G401.6 (cell line): ENCODE data around the gene SNX14.
A peak's percentile ranks its signal among the peaks of the same experiment; 100 is the strongest.
"Not testable (repeated sequence)": the region's sequence is repeated elsewhere in the genome, so short reads cannot be mapped to it uniquely, and the experiment has no call there.

Source experiments
- FAIRE-seq: peaks from 2 replicates; lab custom pipeline; 2012; peaks lifted over from hg19 to GRCh38; lab: Jason Lieb, UNC

SNX14 gene, protein sequence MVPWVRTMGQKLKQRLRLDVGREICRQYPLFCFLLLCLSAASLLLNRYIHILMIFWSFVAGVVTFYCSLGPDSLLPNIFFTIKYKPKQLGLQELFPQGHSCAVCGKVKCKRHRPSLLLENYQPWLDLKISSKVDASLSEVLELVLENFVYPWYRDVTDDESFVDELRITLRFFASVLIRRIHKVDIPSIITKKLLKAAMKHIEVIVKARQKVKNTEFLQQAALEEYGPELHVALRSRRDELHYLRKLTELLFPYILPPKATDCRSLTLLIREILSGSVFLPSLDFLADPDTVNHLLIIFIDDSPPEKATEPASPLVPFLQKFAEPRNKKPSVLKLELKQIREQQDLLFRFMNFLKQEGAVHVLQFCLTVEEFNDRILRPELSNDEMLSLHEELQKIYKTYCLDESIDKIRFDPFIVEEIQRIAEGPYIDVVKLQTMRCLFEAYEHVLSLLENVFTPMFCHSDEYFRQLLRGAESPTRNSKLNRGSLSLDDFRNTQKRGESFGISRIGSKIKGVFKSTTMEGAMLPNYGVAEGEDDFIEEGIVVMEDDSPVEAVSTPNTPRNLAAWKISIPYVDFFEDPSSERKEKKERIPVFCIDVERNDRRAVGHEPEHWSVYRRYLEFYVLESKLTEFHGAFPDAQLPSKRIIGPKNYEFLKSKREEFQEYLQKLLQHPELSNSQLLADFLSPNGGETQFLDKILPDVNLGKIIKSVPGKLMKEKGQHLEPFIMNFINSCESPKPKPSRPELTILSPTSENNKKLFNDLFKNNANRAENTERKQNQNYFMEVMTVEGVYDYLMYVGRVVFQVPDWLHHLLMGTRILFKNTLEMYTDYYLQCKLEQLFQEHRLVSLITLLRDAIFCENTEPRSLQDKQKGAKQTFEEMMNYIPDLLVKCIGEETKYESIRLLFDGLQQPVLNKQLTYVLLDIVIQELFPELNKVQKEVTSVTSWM

DNA sequence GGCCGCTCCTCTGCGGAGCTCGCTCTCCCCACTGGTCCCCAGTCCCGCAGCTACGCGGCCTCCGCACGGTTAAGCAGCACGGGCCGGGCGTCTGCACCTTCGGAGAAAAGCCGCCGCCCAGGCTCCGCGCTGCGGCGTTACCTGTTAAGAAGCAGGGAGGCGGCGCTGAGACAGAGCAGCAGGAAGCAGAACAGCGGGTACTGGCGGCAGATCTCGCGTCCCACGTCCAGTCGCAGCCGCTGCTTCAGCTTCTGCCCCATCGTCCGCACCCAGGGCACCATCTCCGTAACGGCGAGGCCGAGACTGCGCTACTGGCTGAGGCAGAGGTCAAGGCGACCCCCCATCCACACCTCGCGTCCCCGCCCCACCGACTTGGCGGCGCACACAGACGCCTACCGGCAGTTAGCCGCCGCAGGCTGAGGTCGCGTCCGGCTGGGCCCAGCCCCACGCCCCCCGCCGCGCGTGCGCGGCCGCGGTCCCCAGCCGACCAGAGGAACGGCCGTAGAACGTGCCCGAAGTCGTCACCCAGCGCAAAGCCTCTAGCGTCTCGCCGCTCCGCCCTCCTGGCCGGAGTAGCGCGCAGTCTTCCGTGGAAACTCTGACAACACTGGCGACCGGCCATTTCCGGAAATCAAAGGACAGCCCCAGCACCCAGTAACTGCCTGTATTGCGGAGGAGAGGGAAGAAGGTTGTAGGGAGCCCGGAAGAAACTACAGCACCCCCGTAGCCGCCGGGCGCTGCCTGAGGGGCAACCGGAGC lies at the start of gene SNX14:
Gene SNX14 (minus strand): TSS at position 421 of the 759 bp plus-strand sequence. CDS start 140 bp downstream, at position 281.
- FAIRE-seq = no peak

DNA sequence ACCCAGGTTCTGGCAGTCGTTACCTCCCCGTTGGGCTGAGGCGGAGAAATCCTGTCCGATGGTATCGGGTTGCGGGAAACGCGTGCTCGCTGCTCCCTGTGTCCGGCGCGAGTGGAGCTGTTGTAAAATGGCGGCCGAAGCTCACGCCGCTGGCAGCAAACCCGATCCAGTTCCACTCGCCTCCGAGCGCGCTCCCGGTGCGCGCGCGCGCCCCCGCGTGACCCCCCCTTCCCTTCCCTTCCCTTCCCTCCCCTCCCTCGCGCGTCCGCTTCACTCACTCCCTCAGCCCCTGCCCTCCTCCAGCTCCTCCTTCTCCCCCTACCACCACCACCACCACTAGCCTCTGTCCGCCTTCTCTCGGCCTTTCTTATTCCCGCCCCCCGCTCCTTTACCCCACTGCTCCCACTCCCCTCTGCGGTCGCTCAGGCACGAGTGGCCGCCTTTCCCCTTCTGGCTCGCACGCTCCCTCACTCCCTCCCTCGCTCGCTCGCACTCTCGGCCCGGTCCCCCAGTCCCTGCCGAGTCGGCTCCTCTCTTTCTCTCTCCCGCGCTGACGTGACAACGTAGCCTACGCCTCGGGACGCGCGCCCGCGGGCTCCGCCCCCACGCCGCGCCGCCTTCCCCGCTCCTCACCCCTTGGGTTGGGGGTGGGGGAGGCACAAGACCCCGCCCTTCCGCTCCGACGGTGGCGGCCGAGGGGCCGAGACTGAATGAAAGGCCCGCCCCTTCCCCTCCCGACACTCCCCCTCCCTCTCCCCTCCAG lies 49.3 kb upstream of the SNX14 start, which contains the start of gene SYNCRIP:
Gene SYNCRIP (minus strand): TSS at position 113 of the 763 bp plus-strand sequence. CDS start 1,447 bp downstream, outside the sequence.
- peak; percentile 39 for FAIRE-seq

DNA sequence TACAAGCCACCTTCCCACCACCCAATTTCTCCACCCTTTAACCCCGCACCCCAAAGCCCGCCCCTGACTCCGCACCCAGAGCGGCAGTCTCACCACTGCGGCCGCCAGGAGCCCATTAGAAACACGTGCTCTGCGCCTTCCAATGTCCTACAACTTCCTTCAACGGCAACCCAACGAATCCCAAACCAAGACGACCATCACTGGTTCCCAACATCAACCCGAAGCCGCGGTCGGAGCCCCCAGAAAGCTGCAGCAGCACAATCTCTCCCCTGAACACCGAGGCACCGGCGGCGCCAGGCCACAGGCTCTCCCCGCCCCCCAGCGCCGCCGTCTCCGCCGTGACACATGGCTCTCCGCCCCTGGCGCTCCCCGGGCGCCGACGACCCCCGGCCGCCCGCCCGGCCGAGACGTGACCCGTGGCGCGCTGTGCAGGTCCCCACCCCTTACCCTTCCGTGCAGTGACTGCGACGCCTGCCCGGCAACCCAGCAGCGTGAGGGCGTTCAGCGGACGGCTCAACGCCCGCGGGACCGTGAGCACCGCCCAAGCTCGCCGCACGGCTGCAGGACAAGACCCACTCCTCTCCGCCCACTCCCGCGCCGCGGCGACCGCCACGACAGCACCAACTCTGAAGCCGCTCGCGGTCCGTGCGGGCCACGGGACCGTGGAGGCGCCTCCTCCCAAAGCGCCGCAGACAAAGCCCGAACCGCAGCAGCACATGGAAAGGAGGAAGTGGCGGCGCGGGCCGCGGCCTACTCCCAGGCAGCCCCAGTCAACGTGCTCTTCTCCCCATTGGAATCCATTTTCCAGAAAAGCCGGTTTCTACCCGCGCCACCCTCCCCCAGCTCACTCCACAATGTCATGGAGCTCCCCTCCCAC lies 48.5 kb upstream of the SNX14 start:
- no peak for FAIRE-seq

DNA sequence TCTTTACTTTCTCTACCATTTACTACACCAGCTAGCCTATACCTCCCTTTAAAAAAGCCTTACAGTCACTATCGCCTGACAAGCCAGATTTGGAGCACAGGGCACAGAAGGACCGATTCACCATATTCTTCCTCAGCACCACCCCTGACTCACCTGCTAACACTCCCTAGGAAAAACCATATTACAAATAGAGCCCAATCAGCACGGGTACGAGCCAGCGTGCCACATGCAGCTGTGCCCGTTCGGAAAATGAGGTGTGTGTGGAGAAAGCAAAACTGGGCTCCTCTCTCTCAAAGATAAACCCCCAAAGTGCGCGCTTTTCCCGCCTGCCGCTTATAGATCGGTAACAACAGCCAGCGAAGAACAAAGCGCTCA lies 47.9 kb upstream of the SNX14 start:
- no peak for FAIRE-seq

- FAIRE-seq = no peak
Measured at GRCh38 chr6:85640821-85641220, 47.2 kb upstream of the SNX14 start.

DNA sequence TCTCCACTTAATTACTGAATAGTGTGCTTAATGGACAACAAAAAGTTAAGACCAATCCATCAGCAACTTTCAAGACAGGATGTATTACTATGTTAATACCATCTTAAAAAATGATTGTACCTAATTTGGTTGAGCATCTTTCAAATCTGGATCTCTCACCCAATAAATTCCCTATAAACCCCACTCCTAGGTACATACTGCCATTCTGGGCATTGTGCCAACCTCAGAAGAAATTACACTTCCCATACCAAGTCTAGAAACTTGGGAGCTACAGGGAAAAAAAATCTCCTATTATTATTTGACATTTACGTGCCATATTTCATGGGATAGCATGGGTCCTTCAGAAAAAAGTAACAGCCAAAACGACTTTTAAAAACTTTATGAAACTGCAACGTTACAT lies 43.9 kb upstream of the SNX14 start:
- FAIRE-seq = no peak

GRCh38 chr6:85632164-85632942 lies 38.7 kb upstream of the SNX14 start:
- FAIRE-seq = no peak

DNA sequence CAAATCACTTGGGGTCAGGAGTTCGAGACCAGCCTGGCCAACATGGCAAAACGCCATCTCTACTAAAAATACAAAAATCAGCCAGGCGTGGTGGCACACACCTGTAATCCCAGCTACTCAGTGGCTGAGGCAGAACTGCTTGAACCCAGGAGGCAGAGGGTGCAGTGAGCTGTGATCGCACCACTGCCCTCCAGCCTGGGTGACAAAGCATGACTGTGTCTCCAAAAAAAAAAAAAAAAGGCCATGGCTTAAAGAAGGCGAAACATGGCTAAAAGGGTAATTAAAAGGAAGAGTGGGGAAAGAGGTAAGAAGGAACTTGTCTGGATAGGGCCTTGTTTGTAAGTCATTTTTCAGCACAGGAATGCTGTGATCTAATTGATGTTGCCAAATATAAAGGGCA lies 37.5 kb upstream of the SNX14 start:
- FAIRE-seq = not testable (repeated sequence)

DNA sequence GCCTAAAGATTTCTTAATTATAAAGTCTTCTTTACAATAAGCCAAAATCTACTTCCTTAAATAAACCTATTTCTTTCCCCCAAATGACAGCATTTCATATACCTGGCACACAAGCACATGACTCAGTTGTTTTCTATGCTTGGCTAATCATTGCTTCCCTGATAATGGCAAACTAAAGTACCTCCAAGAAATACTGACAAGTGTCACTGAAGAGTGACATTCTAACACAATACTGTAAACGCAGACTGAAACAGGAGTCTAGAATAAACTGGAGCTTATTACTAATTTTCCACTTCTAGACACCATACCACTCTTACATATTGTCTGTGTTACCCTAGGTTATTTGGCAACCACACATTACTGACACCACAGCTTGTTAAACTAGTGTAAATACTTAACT lies 34.7 kb upstream of the SNX14 start:
- no peak for FAIRE-seq

DNA sequence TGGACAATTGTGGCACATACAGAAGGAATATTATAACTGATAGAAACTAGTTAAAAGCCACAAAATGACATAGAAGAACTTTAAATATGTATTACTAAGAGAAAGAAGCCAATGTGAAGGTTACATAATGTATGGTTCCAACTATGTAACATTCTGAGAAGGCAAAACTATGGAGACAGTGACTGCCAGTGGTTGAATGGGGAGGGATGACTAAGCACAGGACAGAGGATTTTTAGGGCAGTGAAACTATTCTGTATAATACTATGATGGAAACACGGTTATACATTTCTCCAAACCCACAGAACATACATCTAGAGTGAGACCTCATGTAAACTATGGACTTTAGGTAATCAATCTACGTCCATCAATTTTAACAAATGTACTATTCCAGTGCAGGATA lies 26.6 kb upstream of the SNX14 start:
- no peak for FAIRE-seq

GRCh38 chr6:85614780-85615179 lies 21.1 kb upstream of the SNX14 start:
- no peak for FAIRE-seq

DNA sequence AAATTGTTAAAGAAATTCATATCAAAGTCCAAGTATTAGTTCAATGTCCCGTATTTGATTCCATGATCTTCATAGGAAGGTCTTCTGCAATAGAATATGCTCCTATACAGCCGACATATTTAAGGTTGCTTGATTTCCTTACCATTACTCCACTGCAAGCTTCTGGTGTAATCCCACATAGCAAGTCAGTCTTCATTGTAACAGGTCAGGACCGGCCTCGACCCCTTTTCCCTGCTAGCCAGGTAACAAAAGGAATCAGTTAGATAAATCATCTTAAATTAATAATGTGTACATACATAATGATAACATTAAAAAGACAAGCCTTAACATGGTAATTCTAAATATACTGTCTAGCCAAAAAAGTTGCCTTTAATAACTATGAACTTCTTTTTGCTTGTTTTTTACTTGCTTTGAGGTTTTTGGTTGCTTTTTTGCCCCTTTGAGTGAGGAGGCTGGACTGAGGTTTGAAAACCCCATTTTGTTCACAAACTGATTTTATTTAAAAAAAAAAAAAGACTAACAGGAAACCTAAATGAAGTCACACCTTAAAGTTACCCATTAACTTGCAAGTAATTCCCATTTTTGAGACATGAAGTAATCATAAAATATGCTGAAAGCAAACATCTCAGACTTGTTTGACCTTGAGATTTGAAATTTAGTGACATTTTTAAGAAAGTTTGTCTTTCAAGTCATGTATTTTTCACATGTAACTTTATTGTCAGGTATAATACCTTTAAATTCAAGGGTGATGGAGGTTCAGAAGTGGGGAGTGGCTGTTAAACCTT lies 19.2 kb upstream of the SNX14 start:
- no peak for FAIRE-seq

DNA sequence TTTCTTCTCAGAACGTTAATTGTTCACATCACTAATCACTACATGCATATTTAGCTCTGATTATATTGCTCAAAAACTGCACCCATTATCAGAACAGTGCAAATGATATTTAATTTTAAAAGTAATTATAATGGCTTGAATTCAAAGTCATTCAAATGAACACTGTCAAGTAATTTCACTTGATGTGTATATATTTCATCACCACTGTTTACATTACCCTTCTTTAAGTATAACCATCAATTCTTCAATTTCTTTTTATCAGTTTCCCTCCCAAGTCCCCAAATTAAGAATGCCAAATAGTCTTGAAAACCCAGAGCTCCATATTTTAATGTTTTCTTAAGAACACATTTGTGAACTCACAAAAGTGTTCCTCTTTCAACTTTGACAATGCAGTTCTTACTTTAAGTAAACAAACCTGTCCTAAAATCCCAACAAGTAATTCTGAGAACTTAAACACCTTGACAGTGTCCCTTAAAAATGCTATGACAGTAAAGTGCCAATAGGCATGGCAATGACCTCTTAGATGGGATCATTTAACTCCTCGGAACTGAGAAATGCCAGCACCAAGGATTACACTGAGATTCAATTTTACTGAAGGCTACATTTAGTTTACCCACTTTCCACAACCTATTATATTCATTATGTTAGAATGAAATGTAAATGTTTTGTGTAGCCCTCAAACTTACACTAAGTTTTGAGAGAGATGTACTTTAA lies 16.7 kb upstream of the SNX14 start:
- no peak for FAIRE-seq

DNA sequence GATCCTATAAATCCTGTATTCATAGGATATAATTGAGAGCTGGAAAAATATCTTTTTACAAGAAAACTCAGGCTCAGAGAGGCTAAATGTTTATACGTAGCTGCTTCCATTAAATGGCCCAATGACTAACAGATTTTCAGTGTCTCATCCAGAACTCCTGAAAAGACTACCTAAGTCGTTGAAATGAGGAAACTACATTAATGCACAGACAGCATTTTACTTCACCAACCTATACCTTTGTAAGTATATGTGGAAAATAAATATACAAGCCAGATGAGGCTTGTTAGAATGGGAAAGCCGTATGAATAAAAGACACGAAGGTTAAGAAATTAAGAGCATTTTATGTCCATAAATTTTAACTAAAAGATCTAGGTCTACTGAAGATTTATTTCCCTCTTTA lies 8.4 kb upstream of the SNX14 start:
- peak; percentile 73 for FAIRE-seq

DNA sequence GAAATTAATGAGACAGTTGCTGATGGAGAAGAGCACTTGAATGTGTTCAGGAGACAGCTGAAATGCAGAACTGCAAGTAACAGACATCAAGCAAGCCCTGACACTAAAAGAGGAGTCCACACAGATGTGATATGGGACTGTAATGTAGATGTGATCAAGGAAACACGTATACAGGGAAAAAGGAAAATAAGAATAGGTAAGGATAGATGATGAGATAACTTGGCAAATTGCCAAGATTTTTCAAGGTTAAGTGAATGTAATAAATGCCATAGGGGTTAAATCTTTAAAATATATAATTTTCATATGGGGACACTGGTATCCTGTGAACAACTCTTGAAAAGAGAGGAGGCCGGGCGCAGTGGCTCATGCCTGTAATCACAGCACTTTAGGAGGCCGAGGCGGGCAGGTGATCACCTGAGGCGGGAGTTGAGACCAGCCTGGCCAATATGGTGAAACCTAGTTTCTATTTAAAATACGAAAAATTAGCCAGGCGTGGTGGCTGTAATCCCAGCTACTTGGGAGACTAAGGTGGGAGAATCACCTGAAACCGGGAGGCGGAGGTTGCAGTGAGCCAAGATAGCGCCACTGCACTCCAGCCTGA lies 7.2 kb upstream of the SNX14 start:
- FAIRE-seq = no peak

GRCh38 chr6:85594197-85594930 lies 706 bp upstream of the SNX14 start:
- peak; percentile 66 for FAIRE-seq

GRCh38 chr6:85592033-85592432 lies 1.6 kb downstream of the SNX14 start:
- no peak for FAIRE-seq
